Measurements from ENCODE around the gene GEN1. TPM values are rescaled to one million over a fixed set of nuclear protein-coding genes. Genes with fewer than 3 reads are reported as not detected.

The GEN1 gene
- polyA plus RNA-seq, 1 experiment = 7.5 TPM

- ChIA-PET POLR2A (interaction anchor here (0.6 kb wide), 1 partner anchor 51 kb away, joined by 4 read pairs; no protein-coding TSS in a partner anchor), CTCF (interaction anchor here (0.6 to 1.1 kb wide), 2 partner anchors 9 to 107 kb away, joined by 3 read pairs; no protein-coding TSS in a partner anchor)
- DNase-seq (ENCODE audit: low read depth, low spot score) = no peak
These were observed 27.5 kb downstream of the GEN1 start for GRCh38 chr2:17781482-17781881.

GRCh38 chr2:17786727-17787126 is 32.8 kb downstream of the GEN1 start:
- ChIA-PET POLR2A (no interaction called here), CTCF (interaction anchor here (0.5 kb wide), 1 partner anchor 40 kb away, joined by 3 read pairs; no protein-coding TSS in a partner anchor)
- no peak for TF ChIP-seq CTCF (IDR thresholded peaks at IDR 0.05; ENCODE audit: low read depth, low read length)
- Histone ChIP-seq H3K9me3 (ENCODE audit: control insufficient read depth, insufficient read depth, low read length) (no peaks in the 10 kb centered on the region), H3K4me3 (ENCODE audit: low read depth, low read length) (no peak overlapping the region), H3K27me3 (ENCODE audit: control insufficient read depth, insufficient read depth, low read length) (no peaks in the 10 kb centered on the region), H3K27ac (ENCODE audit: low read depth, low read length) (no peak overlapping the region)
- DNase-seq (ENCODE audit: low read depth, low spot score) = no peak

More at GRCh38 chr2:17781482-17781881, 27.5 kb downstream of the GEN1 start:
- TF ChIP-seq CTCF (IDR thresholded peaks at IDR 0.05; ENCODE audit: low read depth, low read length) = no peak
- no peak overlapping the region for H3K4me3 ChIP-seq (ENCODE audit: low read depth, low read length)
- H3K27ac ChIP-seq (ENCODE audit: low read depth, low read length) = no peak overlapping the region
- H3K27me3 ChIP-seq (ENCODE audit: control insufficient read depth, insufficient read depth, low read length) = no peaks in the 10 kb centered on the region
- H3K9me3 ChIP-seq (ENCODE audit: control insufficient read depth, insufficient read depth, low read length) = no peaks in the 10 kb centered on the region

- DNase-seq (ENCODE audit: low read depth, low spot score) = no peak
- H3K27ac ChIP-seq (ENCODE audit: low read depth, low read length) = no peak overlapping the region
- H3K9me3 ChIP-seq (ENCODE audit: control insufficient read depth, insufficient read depth, low read length) = no peaks in the 10 kb centered on the region
- no peak for TF ChIP-seq CTCF (IDR thresholded peaks at IDR 0.05; ENCODE audit: low read depth, low read length)
- CTCF ChIA-PET = no interaction called here
- no peak overlapping the region for H3K4me3 ChIP-seq (ENCODE audit: low read depth, low read length)
- H3K27me3 ChIP-seq (ENCODE audit: control insufficient read depth, insufficient read depth, low read length) = no peaks in the 10 kb centered on the region
- POLR2A ChIA-PET = no interaction called here
These were observed 34.8 kb downstream of the GEN1 start for GRCh38 chr2:17788773-17789172.

- ChIA-PET POLR2A (no interaction called here), CTCF (interaction anchor here (0.6 kb wide), 1 partner anchor 388 kb away, joined by 3 read pairs; no protein-coding TSS in a partner anchor)
- no peaks in the 10 kb centered on the region for H3K9me3 ChIP-seq (ENCODE audit: control insufficient read depth, insufficient read depth, low read length)
- H3K27me3 ChIP-seq (ENCODE audit: control insufficient read depth, insufficient read depth, low read length) = no peaks in the 10 kb centered on the region
- no peak overlapping the region for H3K27ac ChIP-seq (ENCODE audit: low read depth, low read length)
- no peak for DNase-seq (ENCODE audit: low read depth, low spot score)
- TF ChIP-seq CTCF (IDR thresholded peaks at IDR 0.05; ENCODE audit: low read depth, low read length) = no peak
- H3K4me3 ChIP-seq (ENCODE audit: low read depth, low read length) = no peak overlapping the region
These were observed 36.6 kb downstream of the GEN1 start for GRCh38 chr2:17790536-17790935.

GRCh38 chr2:17791121-17791816 is 37.3 kb downstream of the GEN1 start:
- Histone ChIP-seq H3K9me3 (ENCODE audit: control insufficient read depth, insufficient read depth, low read length) (no peaks in the 10 kb centered on the region), H3K27ac (ENCODE audit: low read depth, low read length) (no peak overlapping the region), H3K27me3 (ENCODE audit: control insufficient read depth, insufficient read depth, low read length) (no peaks in the 10 kb centered on the region), H3K4me3 (ENCODE audit: low read depth, low read length) (no peak overlapping the region)
- ChIA-PET POLR2A (no interaction called here), CTCF (interaction anchor here (0.6 to 1.4 kb wide), 2 partner anchors 72 to 387 kb away, joined by 3 to 4 read pairs; no protein-coding TSS in a partner anchor)
- TF ChIP-seq CTCF (IDR thresholded peaks at IDR 0.05; ENCODE audit: low read depth, low read length) = no peak
- peak; percentile 78 for DNase-seq (ENCODE audit: low read depth, low spot score)
